MM.1S (cell line): ENCODE measurements around the gene KLC4.

Source experiments
- CTCF ChIP-seq: fragments of 300-600 bp; sonication (generic); IDR thresholded peaks from 2 replicates; pipeline ENCODE4 v1.5.1; 2016; ENCODE audit warnings: antibody characterized with exemption, low read length, mixed read lengths
- EZH2 ChIP-seq: fragments of 300-600 bp; sonication (generic); optimal IDR thresholded peaks from 2 replicates; pipeline ENCODE3; 2017; ENCODE audit warnings: low read depth, mild to moderate bottlenecking, antibody characterized with exemption, low read length, mixed read lengths
- EZH2phosphoT487 ChIP-seq: fragments of 300-600 bp; sonication (generic); IDR thresholded peaks from 2 replicates; pipeline ENCODE4 v1.6.1; 2018; ENCODE audit warnings: antibody characterized with exemption, low read length

- no peak for TF ChIP-seq CTCF
- TF ChIP-seq EZH2phosphoT487: no peak
- TF ChIP-seq EZH2: no peak
These were observed 23.6 kb downstream of the KLC4 start for GRCh38 chr6:43082806-43083655.
